SK-N-SH (cell line): Measurements from ENCODE around the gene HHAT. TPM values are rescaled to one million over a fixed set of nuclear protein-coding genes. Genes with fewer than 3 reads are reported as not detected.

Experiments used
- CTCF ChIA-PET: fragments of 300-600, 350-600 bp; formaldehyde crosslinking; extraction: SDS; loops from one replicate; lab custom pipeline; 2021; lab: Yijun Ruan, JAX
- POLR2A ChIA-PET: fragments of 350-600 bp; sonication (Branson Sonifier 250); formaldehyde crosslinking; extraction: SDS; loops from one replicate; lab custom pipeline; 2020; ENCODE audit warnings: antibody characterized with exemption, inconsistent platforms; lab: Yijun Ruan, JAX
- DNase-seq: peaks from one replicate; pipeline ENCODE4 v3.0.0; 2012
- H2AFZ ChIP-seq: fragments of 200-600 bp; sonication (generic); 2 replicates; pipeline ENCODE4 v1.8.1; 2016; ENCODE audit warnings: antibody characterized with exemption, mild to moderate bottlenecking, low read depth
- H3F3A ChIP-seq: fragments of 200-600 bp; sonication (generic); replicated peaks from 2 replicates; pipeline ENCODE3; 2016; ENCODE audit warnings: antibody characterized with exemption, mild to moderate bottlenecking; ENCODE audit not compliant: insufficient read depth
- H3K27ac ChIP-seq, 2 experiments: fragments of 200-500 bp in 1 of 2; fragments of 200-600 bp in 1 of 2; sonication (Bioruptor generic) in 1 of 2; sonication (generic), shearing (Covaris generic) in 1 of 2; 2 replicates each; pipeline versions ENCODE4 v1.5.1 to v1.6.1; 2014 to 2016; ENCODE audit warnings: low read depth in 2 of 2, inconsistent platforms in 1 of 2, low read length in 1 of 2, mild to moderate bottlenecking in 1 of 2, mixed read lengths in 1 of 2
- H3K27me3 ChIP-seq: fragments of 200-600 bp; sonication (generic), shearing (Covaris generic); 2 replicates; pipeline ENCODE4 v1.6.1; 2016; ENCODE audit warnings: mixed run types; ENCODE audit not compliant: insufficient read depth
- H3K36me3 ChIP-seq, 2 experiments: fragments of 200-500 bp in 1 of 2; fragments of 200-600 bp in 1 of 2; sonication (Bioruptor generic) in 1 of 2; sonication (generic) in 1 of 2; replicated peaks in 1 of 2; 2 replicates each; pipeline versions ENCODE3 to v1.5.1; 2014 to 2016; ENCODE audit warnings: low read length in 1 of 2, mild to moderate bottlenecking in 1 of 2; ENCODE audit not compliant: insufficient read depth in 2 of 2, control insufficient read depth in 1 of 2
- H3K4me1 ChIP-seq, 2 experiments: fragments of 200-500 bp in 1 of 2; fragments of 200-600 bp in 1 of 2; sonication (Bioruptor generic) in 1 of 2; sonication (generic), shearing (Covaris generic) in 1 of 2; 2 replicates each; pipeline versions ENCODE4 v1.5.1 to v1.6.1; 2014 to 2016; ENCODE audit warnings: low read depth in 1 of 2, low read length in 1 of 2, mixed run types in 1 of 2; ENCODE audit not compliant: insufficient read depth in 2 of 2, control insufficient read depth in 1 of 2
- H3K4me2 ChIP-seq: fragments of 200-600 bp; sonication (generic), shearing (Covaris generic); 2 replicates; pipeline ENCODE4 v1.6.1; 2017; ENCODE audit warnings: mixed run types
- H3K4me3 ChIP-seq, 2 experiments: fragments of 200-500 bp in 1 of 2; fragments of 200-600 bp in 1 of 2; sonication (Bioruptor generic) in 1 of 2; sonication (generic), shearing (Covaris generic) in 1 of 2; 2 replicates each; pipeline versions ENCODE4 v1.5.1 to v1.8.1; 2014 to 2016; ENCODE audit warnings: low read depth in 2 of 2, inconsistent platforms in 1 of 2, low read length in 1 of 2, mild to moderate bottlenecking in 1 of 2, mixed read lengths in 1 of 2, moderate library complexity in 1 of 2
- H3K79me2 ChIP-seq: fragments of 200-600 bp; sonication (generic); 2 replicates; pipeline ENCODE4 v1.8.1; 2017; ENCODE audit warnings: mild to moderate bottlenecking; ENCODE audit not compliant: insufficient read depth
- H3K9ac ChIP-seq: fragments of 200-600 bp; sonication (generic); 2 replicates; pipeline ENCODE4 v1.6.1; 2017; ENCODE audit warnings: mixed run types
- H3K9me2 ChIP-seq: fragments of 200-600 bp; sonication (generic); 2 replicates; pipeline ENCODE4 v1.6.1; 2017; ENCODE audit warnings: mixed run types
- H3K9me3 ChIP-seq: fragments of 200-600 bp; sonication (generic); 2 replicates; pipeline ENCODE4 v1.6.1; 2017; ENCODE audit warnings: mixed run types, mild to moderate bottlenecking, moderate library complexity
- H4K20me1 ChIP-seq: fragments of 200-600 bp; sonication (generic); 2 replicates; pipeline ENCODE4 v1.6.1; 2017; ENCODE audit warnings: mild to moderate bottlenecking, mixed run types; ENCODE audit not compliant: insufficient read depth
- CTCF ChIP-seq: fragments of 200-600 bp; sonication (generic); IDR thresholded peaks from 2 replicates; pipeline ENCODE4 v1.6.1; 2017; ENCODE audit warnings: antibody characterized with exemption, mild to moderate bottlenecking, moderate library complexity
- FOSL2 ChIP-seq: IDR thresholded peaks from 2 replicates; pipeline ENCODE4 v1.4.0; 2012; ENCODE audit warnings: low read depth, mild to moderate bottlenecking, moderate library complexity, borderline replicate concordance
- FOXM1 ChIP-seq: IDR thresholded peaks from 2 replicates; pipeline ENCODE4 v1.4.0; 2012; ENCODE audit warnings: low read depth, mild to moderate bottlenecking
- JUND ChIP-seq: IDR thresholded peaks from 2 replicates; pipeline ENCODE4 v1.4.0; 2012
- MAX ChIP-seq: IDR thresholded peaks from 2 replicates; pipeline ENCODE4 v1.4.0; 2012; ENCODE audit warnings: low read depth
- NFIC ChIP-seq: IDR thresholded peaks from 2 replicates; pipeline ENCODE4 v1.4.0; 2012; ENCODE audit warnings: borderline replicate concordance
- NRF1 ChIP-seq: IDR thresholded peaks from 2 replicates; pipeline ENCODE4 v1.6.1; 2012; ENCODE audit warnings: low read depth, mild to moderate bottlenecking, low read length
- PBX3 ChIP-seq: IDR thresholded peaks from 2 replicates; pipeline ENCODE4; 2012
- POLR2AphosphoS5 ChIP-seq: IDR thresholded peaks from 2 replicates; pipeline ENCODE4 v1.6.1; 2012; ENCODE audit warnings: low read depth, low read length
- RAD21 ChIP-seq: IDR thresholded peaks from 2 replicates; pipeline ENCODE4 v1.6.1; 2012; ENCODE audit warnings: mild to moderate bottlenecking, low read length
- RFX5 ChIP-seq: IDR thresholded peaks from 2 replicates; pipeline ENCODE4 v1.6.1; 2012; ENCODE audit warnings: mild to moderate bottlenecking, improper control_type of control experiment, low read length
- RXRA ChIP-seq: IDR thresholded peaks from 2 replicates; pipeline ENCODE4 v1.4.0; 2012; ENCODE audit warnings: low read depth, mild to moderate bottlenecking, borderline replicate concordance
- SIN3A ChIP-seq: IDR thresholded peaks from 2 replicates; pipeline ENCODE4 v1.6.1; 2012; ENCODE audit warnings: low read depth, mild to moderate bottlenecking, low read length, moderate library complexity, borderline replicate concordance
- TCF12 ChIP-seq: IDR thresholded peaks from 2 replicates; pipeline ENCODE4 v1.4.0; 2012
- TEAD4 ChIP-seq: IDR thresholded peaks from 2 replicates; pipeline ENCODE4 v1.4.0; 2012; ENCODE audit warnings: mild to moderate bottlenecking, borderline replicate concordance; ENCODE audit not compliant: insufficient read depth
- USF1 ChIP-seq: IDR thresholded peaks from 2 replicates; pipeline ENCODE4 v1.4.0; 2012; ENCODE audit warnings: low read depth, borderline replicate concordance
- USF2 ChIP-seq: fragments of 150-350 bp; IDR thresholded peaks from 2 replicates; pipeline ENCODE4 v1.6.1; 2017; ENCODE audit warnings: antibody characterized with exemption, low read length, low read depth, borderline replicate concordance
- YY1 ChIP-seq: IDR thresholded peaks from 2 replicates; pipeline ENCODE4 v1.4.0; 2012; ENCODE audit warnings: low read depth, mild to moderate bottlenecking
- ZBTB33 ChIP-seq: IDR thresholded peaks from 2 replicates; pipeline ENCODE4 v1.4.0; 2012; ENCODE audit warnings: low read depth, borderline replicate concordance
- WGBS: methylation state at CpG from one replicate; pipeline ENCODE4 v1.1.6; 2017; ENCODE audit warnings: low lambda C conversion rate; 5-methylcytosine and 5-hydroxymethylcytosine counted together
- polyA plus RNA-seq, 3 experiments: library from polyadenylated mRNA; depleted of rRNA; stranded (reverse); fragments of >200 nt; gene quantifications; 2 replicates each; pipeline ENCODE4 v1.2.3, GENCODE V29; 2012

The HHAT gene
- polyA plus RNA-seq, 1 of the 3 experiments (the other 2 are of a cell fraction): 8.1 TPM

GRCh38 chr1:210597555-210598134 is 268.9 kb downstream of the HHAT start (continued):
- TF ChIP-seq PBX3: peak; percentile 41

GRCh38 chr1:210598135-210598652 is 269.5 kb downstream of the HHAT start:
- Histone ChIP-seq H3K4me3 (no peak overlapping the region), H3F3A (peaks cover 20% of the 10 kb centered on the region), H3K9me2 (no peaks in the 10 kb centered on the region), H3K4me2 (peak overlapping the region; percentile 61), H3K27ac (peak overlapping the region; percentile 77 to 98), H2AFZ (no peak overlapping the region; the same call in 1 of the 2 replicates), H3K9ac (peak overlapping the region; percentile 68), H4K20me1 (no peaks in the 10 kb centered on the region), H3K9me3 (no peaks in the 10 kb centered on the region), H3K27me3 (no peaks in the 10 kb centered on the region), H3K4me1 (peaks cover 11 to 25% of the 10 kb centered on the region in 2 experiments; a peak in 3 of 4 replicates), H3K36me3 (no peaks in the 10 kb centered on the region), H3K79me2 (no peaks in the 10 kb centered on the region)
- ChIA-PET CTCF (interaction anchor here (1.8 kb wide), 1 partner anchor 535 kb away, joined by 8 read pairs; the partner anchor contains the start of gene KCNH1), POLR2A (no interaction called here)
- DNase-seq: no peak
- 18% methylated on average over 3 of the region's 3 CpGs for WGBS
- TF ChIP-seq TEAD4 (0 out of 2 replicates have a peak, but pooled peaks have one; percentile 26), FOXM1 (0 out of 2 replicates have a peak, but pooled peaks have one; percentile 16), NFIC (peak; percentile 15; the same call in 1 of the 2 replicates), USF2 (peak; percentile 48; the same call in 1 of the 2 replicates), USF1 (peak; percentile 94), MAX (peak; percentile 27; the same call in 1 of the 2 replicates), JUND (peak; percentile 75), CTCF (no peak), RXRA (peak; percentile 47; the same call in 1 of the 2 replicates), TCF12 (peak; percentile 58), RFX5 (no peak), FOSL2 (peak; percentile 83), NRF1 (no peak), SIN3A (no peak), YY1 (no peak), ZBTB33 (0 out of 2 replicates have a peak, but pooled peaks have one; percentile 6), POLR2AphosphoS5 (no peak), RAD21 (no peak), PBX3 (peak; percentile 90)
